ENCODE results near the gene CCDC174.
"Not testable (repeated sequence)": the region's sequence is repeated elsewhere in the genome, so short reads cannot be mapped to it uniquely, and the experiment has no call there.

The CCDC174 gene

GRCh38 chr3:14627815-14628214, 23.7 kb upstream of the CCDC174 start:
- DNase-seq, result no peak

- DNase-seq, result no peak
Observed at GRCh38 chr3:14628406-14628805, 23.2 kb upstream of the CCDC174 start.

GRCh38 chr3:14630404-14631100, 21.0 kb upstream of the CCDC174 start:
- DNase-seq, result no peak

- no peak for DNase-seq
Observed at GRCh38 chr3:14631101-14631497, 20.5 kb upstream of the CCDC174 start.

- no peak for DNase-seq
Observed at GRCh38 chr3:14631687-14632441, 19.7 kb upstream of the CCDC174 start.

- no peak for DNase-seq
Observed at GRCh38 chr3:14632442-14632930, 19.1 kb upstream of the CCDC174 start.

GRCh38 chr3:14633417-14633816, 18.1 kb upstream of the CCDC174 start:
- no peak for DNase-seq

GRCh38 chr3:14633819-14634424, 17.6 kb upstream of the CCDC174 start:
- DNase-seq, result peak; percentile 35

- DNase-seq, result no peak
Observed at GRCh38 chr3:14634763-14635400, 16.7 kb upstream of the CCDC174 start.

- DNase-seq, result no peak
Observed at GRCh38 chr3:14636496-14637087, 15.0 kb upstream of the CCDC174 start.

GRCh38 chr3:14640157-14640562, 11.4 kb upstream of the CCDC174 start:
- no peak for DNase-seq

- no peak for DNase-seq
Observed at GRCh38 chr3:14640734-14641133, 10.8 kb upstream of the CCDC174 start.

- DNase-seq, result no peak
Observed at GRCh38 chr3:14641346-14641745, 10.2 kb upstream of the CCDC174 start.

GRCh38 chr3:14645453-14645852, 6.1 kb upstream of the CCDC174 start:
- DNase-seq, result no peak

- DNase-seq, result no peak
Observed at GRCh38 chr3:14646131-14646573, 5.4 kb upstream of the CCDC174 start.

GRCh38 chr3:14646589-14647413, 4.8 kb upstream of the CCDC174 start:
- no peak for DNase-seq

- DNase-seq, result no peak
Observed at GRCh38 chr3:14647976-14648955, 3.3 kb upstream of the CCDC174 start.

GRCh38 chr3:14649466-14649865, 2.1 kb upstream of the CCDC174 start:
- no peak for DNase-seq

GRCh38 chr3:14650193-14650592, 1.4 kb upstream of the CCDC174 start:
- DNase-seq, result no peak

- DNase-seq, result not testable (repeated sequence)
Observed at GRCh38 chr3:14652360-14652907, 872 bp downstream of the CCDC174 start.
